Embryonic facial prominence (tissue), 1 donor: Measurements from ENCODE around the gene ZFHX3.

Source experiments
- DNase-seq: peaks from one replicate; pipeline ENCODE4 v3.0.0-alpha.2; 2016; ENCODE audit errors: extremely low spot score

The ZFHX3 gene

GRCh38 chr16:73041676-73042075 lies 6.3 kb downstream of the ZFHX3 start:
- no peak for DNase-seq

GRCh38 chr16:73040735-73041402 lies 7.1 kb downstream of the ZFHX3 start:
- no peak for DNase-seq

GRCh38 chr16:73040136-73040535 lies 7.8 kb downstream of the ZFHX3 start:
- DNase-seq: no peak

- DNase-seq: no peak
Observed at GRCh38 chr16:73037845-73038570, 9.9 kb downstream of the ZFHX3 start.

- no peak for DNase-seq
Observed at GRCh38 chr16:73037331-73037745, 10.6 kb downstream of the ZFHX3 start.

GRCh38 chr16:73036074-73036826 lies 11.7 kb downstream of the ZFHX3 start:
- no peak for DNase-seq

- DNase-seq: no peak
Observed at GRCh38 chr16:73034374-73034773, 13.6 kb downstream of the ZFHX3 start.

GRCh38 chr16:73033271-73033998 lies 14.5 kb downstream of the ZFHX3 start:
- no peak for DNase-seq

- no peak for DNase-seq
Observed at GRCh38 chr16:73032541-73033270, 15.2 kb downstream of the ZFHX3 start.

GRCh38 chr16:73031984-73032383 lies 15.9 kb downstream of the ZFHX3 start:
- DNase-seq: no peak

- DNase-seq: no peak
Observed at GRCh38 chr16:73031155-73031866, 16.6 kb downstream of the ZFHX3 start.

- DNase-seq: no peak
Observed at GRCh38 chr16:73028721-73029361, 19.1 kb downstream of the ZFHX3 start.

- no peak for DNase-seq
Observed at GRCh38 chr16:73028263-73028662, 19.7 kb downstream of the ZFHX3 start.

- DNase-seq: no peak
Observed at GRCh38 chr16:73027685-73028111, 20.2 kb downstream of the ZFHX3 start.

GRCh38 chr16:73026754-73027684 lies 20.9 kb downstream of the ZFHX3 start:
- no peak for DNase-seq

GRCh38 chr16:73025856-73026210 lies 22.1 kb downstream of the ZFHX3 start:
- no peak for DNase-seq

- no peak for DNase-seq
Observed at GRCh38 chr16:73025151-73025855, 22.6 kb downstream of the ZFHX3 start.

GRCh38 chr16:73024571-73025105 lies 23.3 kb downstream of the ZFHX3 start:
- DNase-seq: no peak
